GM23338 (cell line): ENCODE measurements around the gene PPP5C. TPM values are rescaled to one million over a fixed set of nuclear protein-coding genes. Genes with fewer than 3 reads are reported as not detected.

Experiments
- ATAC-seq: fragments of 200-7000 bp; cut with Tn5 transposase; 3 replicates; pipeline ENCODE4 v1.9.1; 2020
- DNase-seq: peaks from one replicate; pipeline ENCODE4 v3.0.0-alpha.2; 2015; ENCODE audit warnings: low spot score
- H2AFZ ChIP-seq: fragments of 200-600 bp; sonication (generic); 2 replicates; pipeline ENCODE4 v1.8.0; 2016; ENCODE audit warnings: antibody characterized with exemption, mild to moderate bottlenecking, moderate library complexity
- H3F3A ChIP-seq: fragments of 200-600 bp; sonication (generic); replicated peaks from 2 replicates; pipeline ENCODE4 v1.8.0; 2017; ENCODE audit warnings: antibody characterized with exemption, mixed run types, low read depth
- H3K27ac ChIP-seq: fragments of 200-600 bp; sonication (generic); 2 replicates; pipeline ENCODE4 v1.6.1; 2016; ENCODE audit warnings: low read depth
- H3K27me3 ChIP-seq: fragments of 200-600 bp; sonication (generic); 2 replicates; pipeline ENCODE4 v1.8.0; 2016; ENCODE audit warnings: mild to moderate bottlenecking, mixed run types, moderate library complexity; ENCODE audit not compliant: insufficient read depth
- H3K36me3 ChIP-seq: fragments of 200-600 bp; sonication (generic); 2 replicates; pipeline ENCODE4 v1.8.0; 2016; ENCODE audit warnings: mild to moderate bottlenecking; ENCODE audit not compliant: insufficient read depth
- H3K4me1 ChIP-seq: fragments of 200-600 bp; sonication (generic); 2 replicates; pipeline ENCODE4 v1.8.0; 2016; ENCODE audit warnings: mild to moderate bottlenecking, moderate library complexity; ENCODE audit not compliant: insufficient read depth
- H3K4me2 ChIP-seq: fragments of 200-600 bp; sonication (generic); 2 replicates; pipeline ENCODE4 v1.7.1; 2017; ENCODE audit warnings: mixed run types
- H3K4me3 ChIP-seq: fragments of 200-600 bp; sonication (generic); 2 replicates; pipeline ENCODE4 v1.6.1; 2016; ENCODE audit warnings: mixed run types
- H3K79me2 ChIP-seq: fragments of 200-600 bp; sonication (generic); replicated peaks from 2 replicates; pipeline ENCODE4 v1.8.0; 2017; ENCODE audit warnings: mild to moderate bottlenecking; ENCODE audit not compliant: insufficient read depth
- H3K9me2 ChIP-seq: fragments of 200-600 bp; sonication (generic); 2 replicates; pipeline ENCODE4 v1.8.0; 2017; ENCODE audit not compliant: insufficient read depth
- H4K20me1 ChIP-seq: fragments of 200-600 bp; sonication (generic); replicated peaks from 2 replicates; pipeline ENCODE4 v1.8.0; 2017; ENCODE audit warnings: mild to moderate bottlenecking; ENCODE audit not compliant: insufficient read depth
- H3K27ac Mint-ChIP-seq: 2 replicates; pipeline ENCODE4 v1.8.0; 2020; ENCODE audit warnings: inconsistent platforms, mild to moderate bottlenecking, moderate library complexity, mixed read lengths
- H3K27me3 Mint-ChIP-seq: 3 replicates; pipeline ENCODE4 v1.8.0; 2022; ENCODE audit warnings: low read depth, mild to moderate bottlenecking, moderate library complexity, mixed read lengths, inconsistent platforms; ENCODE audit not compliant: insufficient read depth, poor library complexity
- H3K36me3 Mint-ChIP-seq: 3 replicates; pipeline ENCODE4 v1.8.0; 2021; ENCODE audit warnings: low read depth, mild to moderate bottlenecking, inconsistent platforms, moderate library complexity, mixed read lengths
- H3K4me1 Mint-ChIP-seq: 3 replicates; pipeline ENCODE4 v1.8.0; 2020; ENCODE audit warnings: mild to moderate bottlenecking, inconsistent platforms, mixed read lengths
- H3K4me3 Mint-ChIP-seq: 3 replicates; pipeline ENCODE4 v1.8.0; 2021; ENCODE audit warnings: moderate library complexity, mild to moderate bottlenecking, inconsistent platforms, mixed read lengths
- H3K9me3 Mint-ChIP-seq: 3 replicates; pipeline ENCODE4 v1.8.0; 2020; ENCODE audit warnings: moderate library complexity, mild to moderate bottlenecking, inconsistent platforms, mixed read lengths
- EZH2 ChIP-seq: fragments of 200-600 bp; sonication (generic); IDR thresholded peaks from one replicate; pipeline ENCODE4 v1.8.0; 2017; ENCODE audit warnings: antibody characterized with exemption, mild to moderate bottlenecking, low read depth; ENCODE audit not compliant: unreplicated experiment
- JUNB ChIP-seq: IDR thresholded peaks from one replicate; pipeline ENCODE4 v1.6.1; 2016; ENCODE audit warnings: antibody characterized with exemption; ENCODE audit not compliant: unreplicated experiment
- NANOG ChIP-seq: IDR thresholded peaks from 2 replicates; pipeline ENCODE4 v1.6.1; 2016; ENCODE audit warnings: antibody characterized with exemption, borderline replicate concordance
- STAT1 ChIP-seq: IDR thresholded peaks from one replicate; pipeline ENCODE4 v1.6.1; 2016; ENCODE audit warnings: antibody characterized with exemption; ENCODE audit not compliant: unreplicated experiment
- ZNF331 ChIP-seq: fragments of 250-450 bp; sonication (Bioruptor Pico); IDR thresholded peaks from 2 replicates; pipeline ENCODE4 v1.5.0; 2020; ENCODE audit warnings: low read depth, mild to moderate bottlenecking, moderate library complexity
- polyA plus RNA-seq: library from polyadenylated mRNA; unstranded; fragments of >200 nt; fragmentation: Nextera tagmentation; extraction: Ambion mirVana; gene quantifications from 2 replicates; pipeline ENCODE4 v1.2.1, GENCODE V29; 2016
- total RNA-seq: library from RNA; depleted of rRNA; stranded (reverse); fragments of >200 nt; shearing (Covaris generic); gene quantifications from 2 replicates; pipeline ENCODE4 v1.2.3, GENCODE V29; 2014
- TF ChIP-seq, protein P1 (sequence below): IDR thresholded peaks from one replicate; pipeline ENCODE4 v1.6.1; 2018; ENCODE audit warnings: antibody characterized with exemption; ENCODE audit not compliant: unreplicated experiment
- TF ChIP-seq, protein P2 (sequence below): IDR thresholded peaks from 2 replicates; pipeline ENCODE4 v1.6.1; 2016; ENCODE audit warnings: antibody characterized with exemption
- TF ChIP-seq, protein P3 (sequence below): fragments of 250-450 bp; sonication (Bioruptor Pico); IDR thresholded peaks from 2 replicates; pipeline ENCODE4 v1.5.0; 2020; ENCODE audit warnings: mild to moderate bottlenecking, moderate library complexity
- TF ChIP-seq, protein P4 (sequence below), 2 experiments: fragments of 200-600 bp in 1 of 2; sonication (generic) in 1 of 2; conservative IDR thresholded peaks; 2 replicates each; pipeline versions ENCODE4 v1.5.1 to v1.6.1; 2016 to 2017; ENCODE audit warnings: antibody characterized with exemption in 2 of 2, low read depth in 2 of 2, mild to moderate bottlenecking in 2 of 2, moderate library complexity in 1 of 2

The PPP5C gene
- total and polyA plus RNA-seq, 2 experiments from 2014 or later = 51.6 to 123 TPM

DNA sequence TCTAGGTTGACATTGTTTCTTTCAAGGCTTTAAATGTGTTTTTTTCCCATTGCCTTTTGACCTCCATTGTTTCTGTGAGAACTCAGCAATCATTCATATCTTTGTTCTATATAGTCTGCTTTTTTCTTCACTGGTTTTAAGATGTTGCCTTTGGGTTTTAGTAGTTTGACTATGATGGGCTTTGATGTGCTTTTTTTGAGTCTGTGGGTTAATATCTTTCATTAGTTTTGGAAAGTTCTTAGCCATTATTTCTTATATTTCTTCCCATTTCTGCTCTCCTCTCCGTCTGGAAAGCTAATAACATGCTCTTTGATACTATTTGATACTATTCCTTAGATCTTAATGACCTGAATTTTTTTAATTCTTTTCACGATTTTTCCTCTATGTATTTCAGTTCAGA lies 33.8 kb downstream of the PPP5C start:
- Histone ChIP-seq H3K27me3 (no peaks in the 10 kb centered on the region), H3K4me1 (no peaks in the 10 kb centered on the region), H3K9me2 (no peaks in the 10 kb centered on the region), H4K20me1 (peaks cover 20% of the 10 kb centered on the region), H3K36me3 (peaks cover 10% of the 10 kb centered on the region), H3K79me2 (peaks cover 41% of the 10 kb centered on the region), H3F3A (no peaks in the 10 kb centered on the region), H3K27ac (no peak overlapping the region), H2AFZ (no peak overlapping the region), H3K4me3 (no peak overlapping the region), H3K4me2 (no peak overlapping the region)
- Mint-ChIP-seq H3K27me3 (peaks cover 3% of the 10 kb centered on the region), H3K9me3 (no peaks in the 10 kb centered on the region), H3K4me1 (0 out of 3 replicates have a peak, but pooled peaks cover 2% of the 10 kb centered on the region), H3K4me3 (no peak overlapping the region), H3K36me3 (peaks cover 82% of the 10 kb centered on the region), H3K27ac (no peak overlapping the region)
- no peak for DNase-seq
- ATAC-seq = no peak
- TF ChIP-seq, protein P1, sequence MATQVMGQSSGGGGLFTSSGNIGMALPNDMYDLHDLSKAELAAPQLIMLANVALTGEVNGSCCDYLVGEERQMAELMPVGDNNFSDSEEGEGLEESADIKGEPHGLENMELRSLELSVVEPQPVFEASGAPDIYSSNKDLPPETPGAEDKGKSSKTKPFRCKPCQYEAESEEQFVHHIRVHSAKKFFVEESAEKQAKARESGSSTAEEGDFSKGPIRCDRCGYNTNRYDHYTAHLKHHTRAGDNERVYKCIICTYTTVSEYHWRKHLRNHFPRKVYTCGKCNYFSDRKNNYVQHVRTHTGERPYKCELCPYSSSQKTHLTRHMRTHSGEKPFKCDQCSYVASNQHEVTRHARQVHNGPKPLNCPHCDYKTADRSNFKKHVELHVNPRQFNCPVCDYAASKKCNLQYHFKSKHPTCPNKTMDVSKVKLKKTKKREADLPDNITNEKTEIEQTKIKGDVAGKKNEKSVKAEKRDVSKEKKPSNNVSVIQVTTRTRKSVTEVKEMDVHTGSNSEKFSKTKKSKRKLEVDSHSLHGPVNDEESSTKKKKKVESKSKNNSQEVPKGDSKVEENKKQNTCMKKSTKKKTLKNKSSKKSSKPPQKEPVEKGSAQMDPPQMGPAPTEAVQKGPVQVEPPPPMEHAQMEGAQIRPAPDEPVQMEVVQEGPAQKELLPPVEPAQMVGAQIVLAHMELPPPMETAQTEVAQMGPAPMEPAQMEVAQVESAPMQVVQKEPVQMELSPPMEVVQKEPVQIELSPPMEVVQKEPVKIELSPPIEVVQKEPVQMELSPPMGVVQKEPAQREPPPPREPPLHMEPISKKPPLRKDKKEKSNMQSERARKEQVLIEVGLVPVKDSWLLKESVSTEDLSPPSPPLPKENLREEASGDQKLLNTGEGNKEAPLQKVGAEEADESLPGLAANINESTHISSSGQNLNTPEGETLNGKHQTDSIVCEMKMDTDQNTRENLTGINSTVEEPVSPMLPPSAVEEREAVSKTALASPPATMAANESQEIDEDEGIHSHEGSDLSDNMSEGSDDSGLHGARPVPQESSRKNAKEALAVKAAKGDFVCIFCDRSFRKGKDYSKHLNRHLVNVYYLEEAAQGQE = no peak
- TF ChIP-seq, protein P2, sequence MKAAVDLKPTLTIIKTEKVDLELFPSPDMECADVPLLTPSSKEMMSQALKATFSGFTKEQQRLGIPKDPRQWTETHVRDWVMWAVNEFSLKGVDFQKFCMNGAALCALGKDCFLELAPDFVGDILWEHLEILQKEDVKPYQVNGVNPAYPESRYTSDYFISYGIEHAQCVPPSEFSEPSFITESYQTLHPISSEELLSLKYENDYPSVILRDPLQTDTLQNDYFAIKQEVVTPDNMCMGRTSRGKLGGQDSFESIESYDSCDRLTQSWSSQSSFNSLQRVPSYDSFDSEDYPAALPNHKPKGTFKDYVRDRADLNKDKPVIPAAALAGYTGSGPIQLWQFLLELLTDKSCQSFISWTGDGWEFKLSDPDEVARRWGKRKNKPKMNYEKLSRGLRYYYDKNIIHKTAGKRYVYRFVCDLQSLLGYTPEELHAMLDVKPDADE = no peak
- no peak for TF ChIP-seq ZNF331 (CRISPR knock-in tag)
- TF ChIP-seq, protein P3, sequence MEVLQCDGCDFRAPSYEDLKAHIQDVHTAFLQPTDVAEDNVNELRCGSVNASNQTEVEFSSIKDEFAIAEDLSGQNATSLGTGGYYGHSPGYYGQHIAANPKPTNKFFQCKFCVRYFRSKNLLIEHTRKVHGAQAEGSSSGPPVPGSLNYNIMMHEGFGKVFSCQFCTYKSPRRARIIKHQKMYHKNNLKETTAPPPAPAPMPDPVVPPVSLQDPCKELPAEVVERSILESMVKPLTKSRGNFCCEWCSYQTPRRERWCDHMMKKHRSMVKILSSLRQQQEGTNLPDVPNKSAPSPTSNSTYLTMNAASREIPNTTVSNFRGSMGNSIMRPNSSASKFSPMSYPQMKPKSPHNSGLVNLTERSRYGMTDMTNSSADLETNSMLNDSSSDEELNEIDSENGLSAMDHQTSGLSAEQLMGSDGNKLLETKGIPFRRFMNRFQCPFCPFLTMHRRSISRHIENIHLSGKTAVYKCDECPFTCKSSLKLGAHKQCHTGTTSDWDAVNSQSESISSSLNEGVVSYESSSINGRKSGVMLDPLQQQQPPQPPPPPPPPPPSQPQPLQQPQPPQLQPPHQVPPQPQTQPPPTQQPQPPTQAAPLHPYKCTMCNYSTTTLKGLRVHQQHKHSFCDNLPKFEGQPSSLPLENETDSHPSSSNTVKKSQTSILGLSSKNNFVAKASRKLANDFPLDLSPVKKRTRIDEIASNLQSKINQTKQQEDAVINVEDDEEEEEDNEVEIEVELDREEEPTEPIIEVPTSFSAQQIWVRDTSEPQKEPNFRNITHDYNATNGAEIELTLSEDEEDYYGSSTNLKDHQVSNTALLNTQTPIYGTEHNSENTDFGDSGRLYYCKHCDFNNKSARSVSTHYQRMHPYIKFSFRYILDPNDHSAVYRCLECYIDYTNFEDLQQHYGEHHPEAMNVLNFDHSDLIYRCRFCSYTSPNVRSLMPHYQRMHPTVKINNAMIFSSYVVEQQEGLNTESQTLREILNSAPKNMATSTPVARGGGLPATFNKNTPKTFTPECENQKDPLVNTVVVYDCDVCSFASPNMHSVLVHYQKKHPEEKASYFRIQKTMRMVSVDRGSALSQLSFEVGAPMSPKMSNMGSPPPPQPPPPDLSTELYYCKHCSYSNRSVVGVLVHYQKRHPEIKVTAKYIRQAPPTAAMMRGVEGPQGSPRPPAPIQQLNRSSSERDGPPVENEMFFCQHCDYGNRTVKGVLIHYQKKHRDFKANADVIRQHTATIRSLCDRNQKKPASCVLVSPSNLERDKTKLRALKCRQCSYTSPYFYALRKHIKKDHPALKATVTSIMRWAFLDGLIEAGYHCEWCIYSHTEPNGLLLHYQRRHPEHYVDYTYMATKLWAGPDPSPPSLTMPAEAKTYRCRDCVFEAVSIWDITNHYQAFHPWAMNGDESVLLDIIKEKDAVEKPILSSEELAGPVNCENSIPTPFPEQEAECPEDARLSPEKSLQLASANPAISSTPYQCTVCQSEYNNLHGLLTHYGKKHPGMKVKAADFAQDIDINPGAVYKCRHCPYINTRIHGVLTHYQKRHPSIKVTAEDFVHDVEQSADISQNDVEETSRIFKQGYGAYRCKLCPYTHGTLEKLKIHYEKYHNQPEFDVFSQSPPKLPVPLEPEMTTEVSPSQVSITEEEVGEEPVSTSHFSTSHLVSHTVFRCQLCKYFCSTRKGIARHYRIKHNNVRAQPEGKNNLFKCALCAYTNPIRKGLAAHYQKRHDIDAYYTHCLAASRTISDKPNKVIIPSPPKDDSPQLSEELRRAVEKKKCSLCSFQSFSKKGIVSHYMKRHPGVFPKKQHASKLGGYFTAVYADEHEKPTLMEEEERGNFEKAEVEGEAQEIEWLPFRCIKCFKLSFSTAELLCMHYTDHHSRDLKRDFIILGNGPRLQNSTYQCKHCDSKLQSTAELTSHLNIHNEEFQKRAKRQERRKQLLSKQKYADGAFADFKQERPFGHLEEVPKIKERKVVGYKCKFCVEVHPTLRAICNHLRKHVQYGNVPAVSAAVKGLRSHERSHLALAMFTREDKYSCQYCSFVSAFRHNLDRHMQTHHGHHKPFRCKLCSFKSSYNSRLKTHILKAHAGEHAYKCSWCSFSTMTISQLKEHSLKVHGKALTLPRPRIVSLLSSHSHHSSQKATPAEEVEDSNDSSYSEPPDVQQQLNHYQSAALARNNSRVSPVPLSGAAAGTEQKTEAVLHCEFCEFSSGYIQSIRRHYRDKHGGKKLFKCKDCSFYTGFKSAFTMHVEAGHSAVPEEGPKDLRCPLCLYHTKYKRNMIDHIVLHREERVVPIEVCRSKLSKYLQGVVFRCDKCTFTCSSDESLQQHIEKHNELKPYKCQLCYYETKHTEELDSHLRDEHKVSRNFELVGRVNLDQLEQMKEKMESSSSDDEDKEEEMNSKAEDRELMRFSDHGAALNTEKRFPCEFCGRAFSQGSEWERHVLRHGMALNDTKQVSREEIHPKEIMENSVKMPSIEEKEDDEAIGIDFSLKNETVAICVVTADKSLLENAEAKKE (CRISPR knock-in tag) = no peak
- no peak for TF ChIP-seq JUNB
- TF ChIP-seq, protein P4, sequence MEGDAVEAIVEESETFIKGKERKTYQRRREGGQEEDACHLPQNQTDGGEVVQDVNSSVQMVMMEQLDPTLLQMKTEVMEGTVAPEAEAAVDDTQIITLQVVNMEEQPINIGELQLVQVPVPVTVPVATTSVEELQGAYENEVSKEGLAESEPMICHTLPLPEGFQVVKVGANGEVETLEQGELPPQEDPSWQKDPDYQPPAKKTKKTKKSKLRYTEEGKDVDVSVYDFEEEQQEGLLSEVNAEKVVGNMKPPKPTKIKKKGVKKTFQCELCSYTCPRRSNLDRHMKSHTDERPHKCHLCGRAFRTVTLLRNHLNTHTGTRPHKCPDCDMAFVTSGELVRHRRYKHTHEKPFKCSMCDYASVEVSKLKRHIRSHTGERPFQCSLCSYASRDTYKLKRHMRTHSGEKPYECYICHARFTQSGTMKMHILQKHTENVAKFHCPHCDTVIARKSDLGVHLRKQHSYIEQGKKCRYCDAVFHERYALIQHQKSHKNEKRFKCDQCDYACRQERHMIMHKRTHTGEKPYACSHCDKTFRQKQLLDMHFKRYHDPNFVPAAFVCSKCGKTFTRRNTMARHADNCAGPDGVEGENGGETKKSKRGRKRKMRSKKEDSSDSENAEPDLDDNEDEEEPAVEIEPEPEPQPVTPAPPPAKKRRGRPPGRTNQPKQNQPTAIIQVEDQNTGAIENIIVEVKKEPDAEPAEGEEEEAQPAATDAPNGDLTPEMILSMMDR (conservative IDR thresholded peaks at IDR 0.05; ENCODE audit: low read depth in 2 of 2) = no peak
- no peak for TF ChIP-seq EZH2
- TF ChIP-seq STAT1 = no peak
- TF ChIP-seq NANOG = no peak
